Mesenchymal stem cell (in vitro differentiated cells and primary cell): ENCODE results near the gene PDGFA.

Experiments used
- DNase-seq: peaks from one replicate; pipeline ENCODE4 v3.0.0-alpha.2; 2013
- H2AFZ ChIP-seq: one replicate; pipeline ENCODE4 v1.6.1; 2013; ENCODE audit warnings: low read depth, mild to moderate bottlenecking, control low read depth, inconsistent platforms, low read length, moderate library complexity
- H2AK5ac ChIP-seq: 2 replicates; pipeline ENCODE4 v1.6.1; 2013; ENCODE audit warnings: low read length, moderate library complexity, mild to moderate bottlenecking, inconsistent platforms; ENCODE audit not compliant: severe bottlenecking
- H2BK120ac ChIP-seq: one replicate; pipeline ENCODE4 v1.6.1; 2013; ENCODE audit warnings: low read depth, mild to moderate bottlenecking, inconsistent platforms, low read length, moderate library complexity
- H2BK12ac ChIP-seq, 2 experiments: one replicate each; pipeline ENCODE4 v1.6.1; 2013; ENCODE audit warnings: inconsistent platforms in 2 of 2, low read length in 2 of 2, mild to moderate bottlenecking in 2 of 2, moderate library complexity in 2 of 2, control low read depth in 1 of 2
- H2BK15ac ChIP-seq: one replicate; pipeline ENCODE4 v1.6.1; 2013; ENCODE audit warnings: mild to moderate bottlenecking, low read depth, inconsistent platforms; ENCODE audit not compliant: poor library complexity, severe bottlenecking
- H2BK5ac ChIP-seq: 2 replicates; pipeline ENCODE4 v1.6.1; 2013; ENCODE audit warnings: low read depth, mild to moderate bottlenecking, low read length, control low read depth, inconsistent platforms; ENCODE audit not compliant: poor library complexity, severe bottlenecking
- H3K14ac ChIP-seq, 2 experiments: one replicate each; pipeline ENCODE4 v1.6.1; 2013; ENCODE audit warnings: inconsistent platforms in 2 of 2, low read length in 2 of 2, control low read depth in 1 of 2, mild to moderate bottlenecking in 1 of 2, moderate library complexity in 1 of 2
- H3K18ac ChIP-seq, 2 experiments: one replicate each; pipeline ENCODE4 v1.6.1; 2013; ENCODE audit warnings: inconsistent platforms in 2 of 2, low read length in 2 of 2, control low read depth in 1 of 2, low read depth in 1 of 2, mild to moderate bottlenecking in 1 of 2
- H3K23ac ChIP-seq, 2 experiments: one replicate each; pipeline ENCODE4 v1.6.1; 2013; ENCODE audit warnings: inconsistent platforms in 2 of 2, low read length in 2 of 2, mild to moderate bottlenecking in 2 of 2, moderate library complexity in 2 of 2, control low read depth in 1 of 2
- H3K27ac ChIP-seq: 2 replicates; pipeline ENCODE4 v1.5.1; 2013; ENCODE audit warnings: mild to moderate bottlenecking, moderate library complexity, low read length, control low read depth, inconsistent platforms; ENCODE audit not compliant: poor library complexity, severe bottlenecking
- H3K27me3 ChIP-seq, 2 experiments: 2 replicates each; pipeline versions ENCODE4 v1.6.1 to v1.7.0; 2013; ENCODE audit warnings: low read length in 2 of 2, mild to moderate bottlenecking in 2 of 2, moderate library complexity in 2 of 2, control low read depth in 1 of 2, inconsistent platforms in 1 of 2; ENCODE audit not compliant: control insufficient read depth in 1 of 2, insufficient read depth in 1 of 2
- H3K36me3 ChIP-seq, 2 experiments: 2 replicates each; pipeline versions ENCODE4 v1.6.1 to v1.7.0; 2013; ENCODE audit warnings: low read length in 2 of 2, control low read depth in 1 of 2, inconsistent platforms in 1 of 2, low read depth in 1 of 2, mild to moderate bottlenecking in 1 of 2; ENCODE audit not compliant: insufficient read depth in 2 of 2, control insufficient read depth in 1 of 2
- H3K4ac ChIP-seq, 2 experiments: one replicate each; pipeline ENCODE4 v1.6.1; 2013; ENCODE audit warnings: inconsistent platforms in 2 of 2, low read length in 2 of 2, mild to moderate bottlenecking in 2 of 2, moderate library complexity in 2 of 2, control low read depth in 1 of 2, low read depth in 1 of 2
- H3K4me1 ChIP-seq: 2 replicates; pipeline ENCODE4 v1.6.1; 2013; ENCODE audit warnings: low read depth, low read length, control low read depth; ENCODE audit not compliant: control insufficient read depth, insufficient read depth
- H3K4me2 ChIP-seq: 2 replicates; pipeline ENCODE4 v1.6.1; 2013; ENCODE audit warnings: low read length, mild to moderate bottlenecking, inconsistent platforms; ENCODE audit not compliant: poor library complexity, severe bottlenecking
- H3K4me3 ChIP-seq, 2 experiments: 2 replicates each; pipeline versions ENCODE4 v1.5.1 to v1.7.0; 2013; ENCODE audit warnings: low read length in 2 of 2, mild to moderate bottlenecking in 2 of 2, control low read depth in 1 of 2, low read depth in 1 of 2; ENCODE audit not compliant: insufficient read depth in 1 of 2
- H3K79me1 ChIP-seq: replicated peaks from 2 replicates; pipeline ENCODE4 v1.6.1; 2013; ENCODE audit warnings: mild to moderate bottlenecking, control low read depth, low read length, inconsistent platforms; ENCODE audit not compliant: poor library complexity, severe bottlenecking
- H3K9ac ChIP-seq: 2 replicates; pipeline ENCODE4 v1.7.0; 2013; ENCODE audit warnings: mild to moderate bottlenecking, low read length, moderate library complexity
- H3K9me3 ChIP-seq: 2 replicates; pipeline ENCODE4 v1.7.0; 2013; ENCODE audit warnings: mild to moderate bottlenecking, low read length; ENCODE audit not compliant: control insufficient read depth
- H4K8ac ChIP-seq: one replicate; pipeline ENCODE4 v1.6.1; 2013; ENCODE audit warnings: inconsistent platforms, mild to moderate bottlenecking, low read length, moderate library complexity
- H4K91ac ChIP-seq: one replicate; pipeline ENCODE4 v1.6.1; 2013; ENCODE audit warnings: mild to moderate bottlenecking, low read length, inconsistent platforms
- WGBS: methylation state at CpG from one replicate; pipeline ENCODE4 v1.1.7; 2013; ENCODE audit warnings: mixed read lengths; 5-methylcytosine and 5-hydroxymethylcytosine counted together

PDGFA gene

DNA sequence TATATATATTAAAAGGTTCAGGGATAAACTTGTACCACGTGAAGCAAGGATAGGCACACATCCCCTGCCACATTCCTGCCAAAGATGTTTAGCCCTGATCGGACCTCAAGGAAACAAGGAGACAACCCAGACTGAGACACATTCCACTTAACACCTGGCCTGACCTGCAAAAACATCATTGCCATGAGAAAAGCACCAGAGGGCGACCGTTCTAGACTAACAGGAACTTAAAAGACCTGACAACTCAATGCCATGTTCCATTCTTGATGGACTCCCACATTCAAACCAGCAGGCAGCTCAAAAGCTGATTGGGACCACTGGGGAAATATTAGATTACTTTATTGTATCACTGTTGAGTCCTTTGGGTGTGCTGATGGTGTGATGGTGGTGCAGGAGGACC lies 8.1 kb upstream of the PDGFA start:
- 89% methylated on average over 4 of the region's 4 CpGs for WGBS
- Histone ChIP-seq H3K4ac (no peak overlapping the region), H3K9ac (no peak overlapping the region)

DNA sequence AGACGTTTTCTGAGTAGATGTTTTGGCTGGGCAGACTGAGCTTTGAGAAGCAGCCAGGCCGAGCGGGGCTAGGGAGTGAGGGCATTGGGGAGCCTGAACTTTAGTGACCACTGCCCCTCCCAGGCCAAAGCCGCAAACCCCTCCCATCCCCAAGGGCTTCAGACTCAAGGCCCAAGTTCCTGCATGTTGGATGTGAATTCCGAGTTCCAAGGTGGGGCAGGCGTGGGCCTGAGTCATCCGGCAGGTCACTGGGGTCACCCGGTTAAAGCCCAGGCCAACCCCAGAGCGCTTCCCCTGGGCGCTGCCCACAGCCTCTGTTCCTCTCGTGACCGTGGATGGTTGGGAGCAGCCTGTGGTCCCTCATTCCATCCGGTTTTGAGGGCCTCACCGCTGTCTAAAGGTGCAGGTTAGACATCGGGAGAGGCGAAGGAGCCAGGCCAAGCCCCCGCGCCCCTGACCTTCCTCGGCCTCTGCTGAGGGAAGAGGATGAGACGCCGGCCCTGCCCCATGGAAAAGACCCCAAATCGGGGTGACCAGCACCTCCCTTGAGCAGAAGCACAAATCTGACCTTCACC lies 6.9 kb upstream of the PDGFA start:
- no peak overlapping the region for H2BK15ac ChIP-seq
- 88% methylated on average over 21 of the region's 22 CpGs for WGBS
- peaks cover 11% of the 10 kb centered on the region for H3K9me3 ChIP-seq
- H3K9ac ChIP-seq: no peak overlapping the region
- H3K14ac ChIP-seq: no peak overlapping the region
- H3K4me1 ChIP-seq: peaks cover 26% of the 10 kb centered on the region
- H2AFZ ChIP-seq: no peak overlapping the region
- H3K18ac ChIP-seq: no peak overlapping the region
- no peak overlapping the region for H2BK120ac ChIP-seq
- peak overlapping the region; percentile 34 for H4K91ac ChIP-seq
- no peak overlapping the region for H2AK5ac ChIP-seq
- DNase-seq: no peak
- no peak overlapping the region for H2BK12ac ChIP-seq
- no peak overlapping the region for H3K27ac ChIP-seq
- H3K79me1 ChIP-seq: no peaks in the 10 kb centered on the region
- H3K23ac ChIP-seq: no peak overlapping the region
- H3K4me2 ChIP-seq: no peak overlapping the region
- H3K27me3 ChIP-seq: peaks cover 15 to 82% of the 10 kb centered on the region in 2 experiments
- H2BK5ac ChIP-seq: no peak overlapping the region
- H3K4ac ChIP-seq: no peak overlapping the region
- H3K4me3 ChIP-seq: no peak overlapping the region
- no peak overlapping the region for H4K8ac ChIP-seq
- no peaks in the 10 kb centered on the region for H3K36me3 ChIP-seq

More for the DNA sequence above, 8.1 kb upstream of the PDGFA start:
- H3K27me3 ChIP-seq: peaks cover 9 to 81% of the 10 kb centered on the region in 2 experiments
- no peak overlapping the region for H2BK120ac ChIP-seq
- H3K79me1 ChIP-seq: no peaks in the 10 kb centered on the region
- H3K18ac ChIP-seq: no peak overlapping the region
- H2AK5ac ChIP-seq: no peak overlapping the region
- no peak overlapping the region for H4K8ac ChIP-seq
- no peak overlapping the region for H3K23ac ChIP-seq
- H3K9me3 ChIP-seq: peaks cover 11% of the 10 kb centered on the region
- H2BK15ac ChIP-seq: no peak overlapping the region
- no peak overlapping the region for H3K14ac ChIP-seq
- H3K4me1 ChIP-seq: peaks cover 14% of the 10 kb centered on the region
- H3K27ac ChIP-seq: no peak overlapping the region
- no peak overlapping the region for H2AFZ ChIP-seq
- no peak for DNase-seq
- H2BK5ac ChIP-seq: no peak overlapping the region
- no peak overlapping the region for H3K4me3 ChIP-seq
- no peak overlapping the region for H3K4me2 ChIP-seq
- no peak overlapping the region for H2BK12ac ChIP-seq
- no peaks in the 10 kb centered on the region for H3K36me3 ChIP-seq
- H4K91ac ChIP-seq: no peak overlapping the region

DNA sequence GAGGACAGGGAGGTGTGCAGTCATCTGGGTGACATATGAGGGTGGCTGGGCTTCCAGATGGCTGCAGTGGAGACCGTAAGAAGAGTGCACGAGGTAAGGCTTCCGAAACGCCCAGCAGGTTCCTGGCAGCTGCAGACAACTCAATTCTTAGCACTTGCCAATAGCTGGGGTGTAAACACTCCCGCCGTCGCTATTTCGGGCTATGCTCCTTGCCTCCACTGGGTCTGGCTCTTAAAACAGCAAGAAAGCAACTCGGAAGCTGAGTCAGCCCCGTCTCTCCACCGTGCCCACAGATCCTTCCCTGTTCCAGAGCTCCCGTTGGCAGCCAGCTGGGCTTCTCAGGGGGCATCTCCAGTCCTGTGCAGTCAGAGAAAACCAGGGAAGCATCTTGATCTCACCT lies 6.1 kb upstream of the PDGFA start:
- Histone ChIP-seq H2BK5ac (no peak overlapping the region), H3K4ac (no peak overlapping the region), H3K36me3 (no peaks in the 10 kb centered on the region), H3K18ac (no peak overlapping the region), H3K27me3 (peaks cover 23 to 85% of the 10 kb centered on the region in 2 experiments), H3K4me1 (peaks cover 32% of the 10 kb centered on the region), H3K27ac (no peak overlapping the region), H3K9ac (no peak overlapping the region), H2BK15ac (no peak overlapping the region), H3K14ac (no peak overlapping the region), H2BK12ac (no peak overlapping the region), H2AFZ (no peak overlapping the region), H4K8ac (no peak overlapping the region), H2BK120ac (no peak overlapping the region), H4K91ac (no peak overlapping the region), H3K4me3 (no peak overlapping the region), H2AK5ac (no peak overlapping the region), H3K9me3 (peaks cover 11% of the 10 kb centered on the region), H3K23ac (no peak overlapping the region), H3K79me1 (no peaks in the 10 kb centered on the region), H3K4me2 (no peak overlapping the region)
- no peak for DNase-seq
- 83% methylated on average over 11 of the region's 12 CpGs for WGBS

DNA sequence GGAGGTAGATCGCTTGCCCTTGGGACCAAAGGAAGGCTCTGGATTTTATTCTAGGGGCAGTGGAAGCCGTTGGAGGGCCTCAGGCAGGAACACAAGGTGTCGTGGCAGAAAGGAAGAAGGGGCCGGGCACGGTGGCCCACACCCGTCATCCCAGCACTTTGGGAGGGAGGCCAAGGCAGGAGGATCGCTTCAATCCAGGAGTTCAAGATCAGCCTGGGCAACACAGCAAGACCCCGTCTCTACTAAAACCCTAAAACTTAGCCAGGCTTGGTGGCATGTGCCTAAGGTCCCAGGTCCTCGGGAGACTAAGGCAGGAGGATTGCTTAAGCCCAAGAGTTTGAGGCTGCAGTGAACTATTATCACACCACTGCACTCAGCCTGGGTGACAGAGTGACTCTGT lies 5.2 kb upstream of the PDGFA start:
- H2BK5ac ChIP-seq: no peak overlapping the region
- H3K36me3 ChIP-seq: no peaks in the 10 kb centered on the region
- no peak overlapping the region for H4K91ac ChIP-seq
- no peak overlapping the region for H4K8ac ChIP-seq
- no peak overlapping the region for H3K27ac ChIP-seq
- H3K4me1 ChIP-seq: peaks cover 37% of the 10 kb centered on the region
- H2AFZ ChIP-seq: no peak overlapping the region
- H3K18ac ChIP-seq: no peak overlapping the region
- no peak overlapping the region for H2BK15ac ChIP-seq
- 95% methylated on average over 7 of the region's 9 CpGs for WGBS
- no peak overlapping the region for H2AK5ac ChIP-seq
- H3K4me2 ChIP-seq: no peak overlapping the region
- H3K4ac ChIP-seq: no peak overlapping the region
- DNase-seq: no peak
- peaks cover 3% of the 10 kb centered on the region for H3K79me1 ChIP-seq
- peaks cover 26 to 79% of the 10 kb centered on the region in 2 experiments for H3K27me3 ChIP-seq
- peaks cover 11% of the 10 kb centered on the region for H3K9me3 ChIP-seq
- no peak overlapping the region for H2BK120ac ChIP-seq
- no peak overlapping the region for H3K9ac ChIP-seq
- no peak overlapping the region for H2BK12ac ChIP-seq
- H3K4me3 ChIP-seq: no peak overlapping the region
- H3K23ac ChIP-seq: no peak overlapping the region
- H3K14ac ChIP-seq: no peak overlapping the region
